HG02885 (cell line): ENCODE measurements around the gene NDUFAF8.

Experiments
- ATAC-seq: cut with Tn5 transposase; IDR thresholded peaks from one replicate; pipeline ENCODE4 v1.9.1; 2021; ENCODE audit warnings: mild to moderate bottlenecking; ENCODE audit not compliant: unreplicated experiment, poor library complexity

The NDUFAF8 gene

DNA sequence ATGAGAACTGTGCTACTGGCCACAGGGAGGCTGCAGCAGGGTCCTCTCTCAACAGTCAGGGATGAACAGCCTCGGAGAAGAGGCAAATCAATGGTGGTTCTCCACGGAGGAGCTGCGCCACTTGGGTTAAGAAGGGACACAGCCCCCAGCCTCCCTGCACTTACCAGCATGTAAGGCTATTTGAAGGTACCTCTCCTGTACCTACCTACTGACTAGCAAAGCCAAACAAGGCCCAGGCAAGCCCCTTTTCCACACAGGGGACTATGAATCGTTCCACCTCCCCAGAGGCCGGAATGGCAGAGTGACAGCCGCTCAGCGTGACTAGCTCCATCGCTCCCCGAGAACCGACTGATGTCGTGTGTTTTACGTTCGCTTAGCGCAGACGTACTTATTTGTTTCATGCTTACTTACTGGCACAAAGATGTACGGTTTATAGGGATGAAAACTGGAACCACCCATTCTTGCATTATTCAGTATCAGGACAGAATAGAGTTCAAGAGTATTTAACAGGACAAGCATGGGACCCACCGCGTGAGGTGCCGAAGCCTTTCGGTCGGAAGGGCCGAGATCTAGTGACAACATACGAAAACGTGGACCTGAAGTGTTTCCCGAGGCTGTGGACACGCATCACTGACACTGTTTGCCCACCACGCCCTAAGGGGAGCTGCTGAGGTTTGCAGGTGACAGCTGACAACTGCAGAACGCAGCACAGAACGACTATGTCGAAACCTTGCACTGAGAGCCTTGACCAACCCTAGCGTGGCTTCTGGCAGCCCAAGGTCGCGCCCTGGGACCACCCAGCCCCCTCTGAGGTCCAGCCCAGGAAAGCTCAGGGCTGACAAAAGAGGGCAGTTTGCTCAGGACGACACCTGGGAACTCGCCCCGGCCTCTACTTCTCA lies 1.3 kb upstream of the NDUFAF8 start:
- no peak for ATAC-seq

DNA sequence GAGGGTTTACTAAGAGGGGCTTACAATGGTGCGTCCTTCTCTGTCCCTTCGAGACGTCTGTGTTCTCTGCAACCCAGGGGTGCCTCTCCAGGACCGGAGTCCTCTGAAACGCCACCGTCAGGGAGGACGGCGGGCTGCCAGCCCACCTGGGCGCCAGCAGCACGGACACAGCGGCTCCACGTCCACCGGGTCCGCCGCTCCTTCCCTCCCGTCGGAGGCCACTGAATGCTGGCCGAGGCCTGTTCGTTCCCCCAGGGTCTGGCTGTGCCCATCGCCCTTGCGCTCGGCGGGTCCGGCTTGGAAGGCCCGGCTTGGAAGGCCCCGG lies 666 bp upstream of the NDUFAF8 start:
- ATAC-seq: peak; percentile 1

DNA sequence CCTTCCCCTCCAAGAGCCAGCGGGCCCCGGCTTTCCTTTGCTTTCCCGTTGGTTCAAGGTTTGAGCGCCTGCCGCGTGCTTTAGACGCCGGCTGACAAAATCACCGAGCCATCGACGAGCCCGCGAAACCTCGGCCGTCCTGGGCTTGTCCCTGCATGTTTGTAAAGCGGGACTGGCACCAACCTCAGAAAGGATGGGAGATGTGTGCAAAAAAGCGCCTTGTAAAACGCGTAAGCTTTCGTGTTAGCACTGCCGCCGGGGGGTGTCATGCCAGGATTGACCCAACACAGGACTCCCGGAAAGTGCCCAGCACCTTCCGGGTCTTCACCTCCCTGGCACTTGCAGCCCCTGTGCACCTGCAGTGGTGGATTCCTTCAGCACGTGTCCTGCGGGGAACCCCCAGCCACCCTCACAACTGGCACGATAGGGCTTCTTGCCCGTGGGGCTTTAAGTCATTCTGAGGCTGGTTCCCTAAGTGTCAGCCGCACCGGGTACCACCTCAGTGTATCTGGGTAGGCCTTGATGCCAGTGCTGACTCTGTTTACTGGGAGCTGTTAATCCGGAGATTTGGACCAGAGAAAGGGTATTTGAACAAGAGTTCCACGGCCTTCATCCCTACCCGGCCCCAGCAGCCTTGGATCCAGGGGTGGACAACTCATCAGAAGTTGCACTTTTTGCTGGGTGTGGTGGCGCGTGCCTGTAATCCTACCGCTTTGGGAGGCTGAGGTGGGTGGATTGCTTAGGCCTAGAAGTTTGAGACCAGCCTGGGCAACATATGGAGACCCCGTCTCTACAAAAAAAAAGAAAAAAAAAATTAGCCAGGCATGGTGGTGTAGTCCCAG lies 817 bp downstream of the NDUFAF8 start:
- ATAC-seq: no peak

DNA sequence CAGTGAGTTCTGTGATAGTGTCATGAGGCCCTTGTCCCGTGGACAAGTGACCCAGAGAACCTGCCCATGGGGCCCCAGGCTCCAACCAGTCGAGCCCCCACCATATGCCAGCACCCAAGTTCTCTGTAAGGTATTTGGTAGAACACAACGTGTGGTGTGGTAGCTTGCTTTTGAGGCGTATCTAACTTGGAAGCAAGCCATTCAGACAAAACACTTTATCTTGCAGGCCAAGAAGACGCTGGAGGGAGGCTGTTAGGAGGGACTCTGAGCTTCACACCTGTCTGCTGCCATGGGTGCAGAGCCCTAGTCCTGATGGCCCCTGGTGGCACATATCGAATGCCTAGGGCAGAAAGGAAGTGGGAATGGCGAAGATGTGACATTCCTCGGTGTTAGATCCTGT lies 1.6 kb downstream of the NDUFAF8 start:
- no peak for ATAC-seq

DNA sequence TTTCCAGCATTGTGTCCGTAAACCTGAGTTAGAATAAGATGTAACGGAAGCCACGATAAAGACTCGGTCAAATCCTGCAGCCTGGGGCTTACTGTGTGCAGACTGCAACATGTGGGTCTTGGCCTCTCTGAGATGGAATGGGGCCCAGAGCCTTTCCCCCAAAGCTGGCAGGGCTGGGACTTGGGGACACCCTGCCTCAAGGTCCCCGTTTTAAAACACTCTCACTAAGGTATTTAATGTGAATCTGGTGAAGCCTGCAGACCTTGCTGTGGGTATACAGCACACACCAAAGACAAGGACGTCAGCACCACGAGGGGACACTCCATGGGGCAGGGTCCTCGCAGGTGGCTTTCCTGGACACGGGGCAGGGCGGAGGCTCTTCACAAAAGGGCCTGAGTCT lies 2.1 kb downstream of the NDUFAF8 start:
- ATAC-seq: no peak

DNA sequence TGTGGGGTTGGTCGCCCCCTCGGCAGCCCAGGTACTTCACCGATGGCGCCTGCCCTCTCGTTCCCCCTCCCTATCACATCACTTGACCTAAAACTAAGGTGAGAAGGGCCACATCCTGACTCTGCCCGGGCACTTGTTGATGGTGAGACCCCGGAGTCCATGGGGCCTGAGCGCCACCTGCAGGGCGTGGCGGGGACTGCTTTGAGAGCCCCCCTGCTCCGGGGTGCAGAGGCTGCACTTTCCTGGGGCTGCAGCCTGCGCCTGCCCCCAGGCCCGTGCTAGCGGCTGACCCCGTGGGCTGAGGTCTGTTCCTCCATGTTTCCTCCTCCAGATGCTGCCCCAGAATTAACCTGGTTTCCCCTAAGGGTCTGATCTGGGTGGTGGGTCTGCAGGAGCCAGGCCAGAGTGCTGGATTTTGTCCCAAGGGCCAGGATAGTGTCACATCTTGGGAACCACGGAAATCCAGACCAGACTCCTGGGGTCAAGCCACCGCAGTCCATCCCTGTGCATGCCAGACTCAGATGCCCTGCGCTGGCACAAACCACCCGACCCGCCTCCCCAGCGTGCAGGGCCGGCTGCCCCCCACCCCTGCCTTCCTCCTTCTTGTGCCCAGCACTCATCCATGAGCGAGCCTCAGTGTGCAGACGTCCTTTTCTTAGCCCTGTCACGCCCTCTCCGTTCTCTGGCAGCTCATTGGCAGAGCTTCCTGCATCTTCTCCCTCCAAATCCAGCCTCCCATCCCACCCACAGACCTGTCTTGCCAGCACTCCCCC lies 2.7 kb downstream of the NDUFAF8 start:
- ATAC-seq: no peak

DNA sequence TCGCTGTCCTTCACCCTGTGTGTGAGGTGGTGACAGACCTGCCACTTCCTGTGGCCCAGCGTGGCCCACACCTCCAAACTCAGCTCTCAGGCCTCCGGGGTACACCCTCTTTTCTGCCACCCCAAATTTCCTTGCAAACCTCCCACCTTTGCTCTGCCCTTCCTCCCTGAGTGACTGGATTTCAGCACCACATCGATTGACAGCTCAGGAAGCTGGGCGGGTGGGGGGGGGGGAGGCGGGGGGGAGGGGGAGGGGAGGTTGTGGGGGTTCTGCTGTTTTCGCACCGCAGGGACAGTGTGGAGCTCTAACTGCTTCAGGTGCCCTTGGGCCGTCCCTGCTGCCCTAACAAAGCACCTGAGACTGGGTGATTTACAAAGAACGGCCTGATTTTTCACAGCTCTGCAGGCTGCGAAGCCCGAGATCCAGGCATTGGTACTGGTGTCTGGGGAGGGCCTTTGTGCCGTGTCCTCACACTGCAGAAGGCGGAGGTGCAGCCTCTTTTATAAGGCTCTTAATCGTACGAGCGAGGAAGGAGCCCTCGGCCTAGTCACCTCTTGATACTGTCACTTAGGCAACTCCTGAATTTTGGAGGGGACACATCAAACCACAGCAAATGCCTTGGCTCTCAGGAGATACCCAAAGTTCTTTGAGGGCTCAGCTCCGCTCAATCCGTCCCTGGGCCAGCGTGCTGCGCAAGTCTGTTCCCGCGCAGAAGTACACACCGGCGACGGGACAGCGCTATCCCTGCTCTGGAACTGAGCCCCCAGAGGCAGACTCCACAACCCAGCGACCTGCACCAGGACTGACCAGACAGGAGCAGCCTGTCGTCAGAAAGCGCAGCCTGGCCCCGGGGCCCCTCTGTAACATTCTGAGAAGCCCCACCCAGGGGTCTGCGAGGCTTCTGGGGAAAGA lies 3.6 kb downstream of the NDUFAF8 start:
- ATAC-seq: no peak

DNA sequence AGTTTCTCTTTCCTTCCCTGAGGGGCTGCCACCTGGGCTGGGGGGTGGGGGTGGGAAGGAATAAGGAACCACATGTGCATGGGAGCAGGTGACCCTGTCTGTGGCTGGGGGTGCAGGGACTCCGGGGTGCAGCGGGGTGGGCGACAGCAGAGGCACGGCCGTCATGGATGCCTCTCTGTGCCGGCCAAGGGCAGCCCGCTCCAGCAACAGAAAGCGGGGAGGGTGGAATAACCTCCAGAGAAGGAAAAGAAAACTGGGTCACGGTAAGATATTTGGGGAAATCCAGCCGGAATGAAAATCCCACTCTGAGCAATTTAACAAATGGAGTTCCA lies 4.2 kb downstream of the NDUFAF8 start:
- ATAC-seq: no peak

DNA sequence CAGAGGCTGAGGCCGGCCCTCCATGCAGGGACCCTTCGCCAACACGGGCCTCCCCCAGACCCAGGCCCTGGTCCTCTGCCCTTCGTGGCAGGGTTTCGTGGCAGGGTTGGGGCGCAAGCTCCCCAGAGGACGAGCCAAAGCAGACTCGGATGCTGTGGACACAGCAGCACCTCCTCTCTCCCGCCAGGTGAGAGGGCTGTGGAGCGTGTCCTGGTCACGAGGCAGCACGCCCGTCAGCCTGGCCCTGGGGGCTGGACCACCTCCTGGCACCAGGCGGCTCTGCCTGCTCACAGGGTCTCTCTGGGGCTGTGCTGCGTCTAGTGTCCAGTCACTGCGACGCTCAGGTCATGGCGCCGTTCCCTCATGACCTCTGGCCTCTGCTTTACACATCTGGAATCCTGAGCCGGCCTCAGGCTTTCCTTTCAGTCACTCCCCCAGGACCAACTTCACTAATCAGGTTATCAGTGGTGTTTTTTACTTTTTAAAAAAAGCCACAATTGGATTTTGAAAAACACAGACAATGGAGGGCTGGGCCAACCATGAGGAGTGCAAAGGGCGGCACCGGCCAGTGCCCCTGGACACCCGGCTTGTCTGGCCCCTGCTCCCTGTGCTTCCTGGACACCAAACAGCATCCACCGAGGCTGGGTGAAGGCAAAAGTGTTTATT lies 5.4 kb downstream of the NDUFAF8 start:
- no peak for ATAC-seq

DNA sequence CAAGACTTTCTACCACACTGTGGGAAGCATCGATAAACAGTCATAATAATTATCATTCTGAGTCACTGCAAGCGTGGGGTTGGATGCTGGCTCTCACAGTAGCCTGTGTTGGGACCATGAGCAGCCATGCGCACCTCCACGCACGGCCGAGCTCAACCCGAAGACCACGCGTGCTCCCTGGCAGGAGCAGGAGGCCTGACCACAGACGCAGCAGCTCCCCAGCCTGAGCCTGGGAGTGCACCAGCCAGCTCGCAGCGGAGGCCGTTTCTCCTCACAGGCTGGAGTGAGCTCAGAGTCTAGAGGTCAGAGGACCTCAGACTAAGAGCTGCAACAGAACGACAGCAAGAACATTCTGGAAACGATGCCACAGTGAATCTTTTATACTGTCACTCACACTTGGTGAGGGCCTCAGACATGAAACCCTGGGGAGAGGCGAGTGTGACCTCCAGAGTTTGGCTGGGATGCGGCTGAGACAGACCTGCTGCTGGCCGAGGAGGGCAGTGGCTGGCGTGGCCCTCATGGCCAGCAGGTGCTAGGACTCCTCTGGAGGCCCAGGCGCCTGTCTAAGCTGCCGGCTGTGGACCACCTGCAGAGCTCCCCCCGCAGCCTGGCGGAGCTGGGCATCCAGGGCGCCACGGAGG lies 6.0 kb downstream of the NDUFAF8 start:
- peak; percentile 50 for ATAC-seq

DNA sequence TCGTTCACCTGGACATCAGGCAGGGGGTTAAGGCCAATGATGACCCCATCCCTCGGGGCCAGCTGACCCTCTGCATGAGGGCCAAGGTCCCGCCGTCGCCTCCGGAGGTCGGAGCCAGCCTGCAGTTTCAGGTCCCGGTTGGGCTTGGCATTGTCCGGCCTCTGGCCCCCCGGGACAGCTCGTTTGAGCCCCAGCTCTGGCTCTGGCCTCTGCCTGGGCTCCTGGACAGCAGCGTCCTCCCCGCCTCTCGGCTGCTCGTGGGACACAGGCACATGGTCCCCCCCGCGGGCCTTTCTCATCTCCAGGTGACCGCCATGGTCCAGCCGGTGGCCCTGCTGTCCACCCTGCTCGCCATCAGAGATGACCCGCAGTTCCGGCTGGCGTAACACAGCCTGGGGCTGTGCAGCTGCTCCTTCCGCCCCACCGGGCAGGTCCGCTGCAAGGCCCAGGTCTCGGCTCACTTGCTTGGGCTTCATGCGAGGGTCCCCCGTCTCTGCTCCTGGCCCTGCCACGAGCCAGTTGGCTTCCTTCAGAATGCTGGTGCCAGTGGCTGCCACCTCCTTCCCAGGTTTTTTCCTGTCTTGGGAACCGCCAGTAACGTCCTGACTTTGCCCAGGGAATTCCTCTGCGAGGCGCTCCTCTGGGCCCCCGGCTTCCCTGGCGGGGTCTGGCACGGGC lies 6.7 kb downstream of the NDUFAF8 start:
- no peak for ATAC-seq

DNA sequence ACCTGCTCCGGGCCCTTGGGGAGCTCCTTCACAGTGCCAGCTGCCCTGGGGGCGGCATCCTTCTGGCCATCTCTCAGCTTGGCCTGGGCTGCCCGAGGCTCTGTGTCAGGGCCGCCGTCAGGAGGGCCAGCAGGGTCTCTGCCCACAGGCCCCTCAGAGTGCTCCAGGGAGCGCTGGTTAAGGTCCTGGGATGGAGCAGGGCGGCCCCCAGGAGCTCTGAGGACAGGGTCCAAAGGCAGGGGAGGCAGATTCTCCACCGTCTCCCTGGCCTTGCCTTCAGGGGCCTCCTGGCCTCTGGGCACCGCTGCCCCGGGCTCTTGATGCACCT lies 7.2 kb downstream of the NDUFAF8 start:
- ATAC-seq: no peak

DNA sequence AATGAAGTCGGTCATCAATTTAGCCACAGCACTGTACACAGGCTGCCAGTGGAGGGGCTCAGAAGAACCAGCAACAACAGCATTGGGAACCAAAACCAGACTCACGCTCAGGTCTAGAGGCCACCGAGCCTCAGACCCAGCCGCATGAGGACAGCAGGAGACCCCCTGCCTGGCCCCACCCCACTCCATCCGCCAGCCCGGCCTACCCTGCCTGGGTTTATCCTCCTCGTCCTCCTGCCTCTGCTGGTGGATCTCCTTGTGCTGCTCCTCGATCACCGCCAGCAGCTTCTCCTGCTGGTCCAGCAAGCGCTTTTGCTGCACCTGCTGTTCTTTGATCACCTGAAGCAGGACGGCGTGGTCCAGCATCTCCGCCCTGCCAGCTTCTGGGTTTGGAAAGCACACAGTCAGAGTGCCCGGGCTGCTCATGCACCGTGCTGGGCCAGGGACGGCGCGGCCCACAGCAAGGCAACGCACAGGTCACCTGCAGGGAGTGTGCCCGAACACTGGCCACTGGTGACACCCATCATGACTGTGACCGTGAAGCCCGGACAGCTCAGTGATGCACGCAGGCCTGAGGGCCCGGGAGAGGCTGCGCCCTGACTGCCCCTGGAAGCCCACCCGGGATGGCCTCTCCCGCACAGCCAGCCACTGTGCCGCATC lies 7.7 kb downstream of the NDUFAF8 start:
- no peak for ATAC-seq

DNA sequence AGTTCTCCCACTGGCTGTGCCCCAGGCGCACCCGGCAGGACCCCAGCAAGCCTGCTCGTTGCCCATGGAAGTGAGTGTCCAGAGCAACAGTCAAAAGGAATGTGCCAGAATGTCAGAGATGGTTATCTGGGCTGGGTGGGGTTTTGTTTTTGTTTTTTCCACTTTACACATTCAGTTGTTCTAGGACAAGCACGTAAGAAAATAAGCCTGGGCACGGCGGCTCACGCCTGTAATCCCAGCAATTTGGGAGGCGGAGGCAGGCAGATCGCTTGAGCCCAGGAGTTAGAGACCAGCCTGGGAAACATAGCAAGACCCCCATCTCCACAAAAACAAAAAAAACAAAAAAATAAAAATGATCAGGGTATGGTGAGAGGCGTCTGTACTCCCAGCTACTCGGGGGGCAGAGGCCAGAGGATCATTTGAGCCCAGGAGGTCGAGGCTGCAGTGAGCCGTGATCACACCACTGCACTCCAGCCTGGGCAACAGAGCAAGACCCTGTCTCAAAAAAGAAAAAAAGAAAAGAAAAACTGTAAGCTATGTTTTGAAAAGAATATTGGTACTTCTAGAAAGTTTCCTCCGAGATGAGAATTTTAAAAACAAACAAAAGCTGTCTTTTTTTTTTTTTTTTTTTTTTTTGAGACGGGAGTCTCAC lies 8.3 kb downstream of the NDUFAF8 start:
- ATAC-seq: no peak

DNA sequence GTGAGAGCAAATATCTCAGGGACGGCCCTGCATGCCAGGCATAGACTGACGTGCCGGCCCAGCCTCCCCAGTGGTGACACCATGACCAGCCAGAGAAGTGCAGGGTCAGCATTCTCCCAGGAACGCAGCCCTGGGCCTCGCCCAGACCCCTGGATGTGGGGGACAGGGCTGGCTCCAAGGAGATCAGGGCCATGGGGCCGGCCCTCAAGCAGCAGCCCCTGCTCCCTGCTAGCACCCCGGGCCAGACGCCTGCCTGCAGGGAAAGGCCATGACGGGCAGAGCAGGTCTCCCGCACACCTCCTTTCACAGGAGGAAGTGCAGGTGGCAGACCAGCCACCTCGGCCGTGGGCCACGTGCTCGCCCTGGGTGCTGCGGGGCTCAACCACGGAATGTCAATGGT lies 9.5 kb downstream of the NDUFAF8 start:
- ATAC-seq: no peak

DNA sequence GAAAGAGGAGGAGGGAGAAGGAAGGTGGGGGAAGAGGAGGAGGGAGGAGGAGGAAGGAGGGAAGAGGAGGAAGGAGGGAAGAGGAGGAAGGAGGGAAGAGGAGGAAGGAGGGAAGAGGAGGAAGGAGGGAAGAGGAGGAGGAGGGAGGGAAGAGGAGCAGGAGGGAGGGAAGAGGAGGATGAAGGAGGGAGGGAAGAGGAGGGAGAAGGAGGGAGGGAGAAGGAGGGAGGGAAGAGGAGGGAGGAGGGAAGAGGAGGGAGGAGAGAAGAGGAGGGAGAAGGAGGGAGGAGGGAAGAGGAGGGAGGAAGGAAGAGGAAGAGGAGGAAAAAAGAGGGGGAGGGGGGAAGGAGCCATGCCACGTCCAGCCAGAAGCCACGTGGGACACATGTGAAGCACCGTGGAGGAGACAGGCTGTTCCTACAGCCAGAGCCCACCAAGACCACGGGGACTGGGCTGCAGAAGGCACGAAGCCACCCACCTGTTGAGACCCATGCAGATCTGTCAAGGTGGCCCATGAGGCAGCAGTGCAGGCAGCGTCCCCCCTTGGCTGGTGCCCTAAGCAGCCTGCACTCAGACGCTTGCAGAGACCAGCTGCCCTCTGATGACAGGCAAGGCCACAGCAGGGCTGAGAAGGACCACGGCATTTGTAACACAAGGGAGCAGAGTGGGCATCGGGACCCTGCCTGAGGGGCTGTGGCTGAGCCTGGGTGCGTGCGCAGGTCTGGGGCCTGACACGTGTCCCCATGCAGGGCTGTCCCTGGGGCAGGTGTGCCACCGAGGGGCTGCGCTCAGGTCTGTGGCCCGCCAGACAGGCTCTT lies 10.3 kb downstream of the NDUFAF8 start:
- ATAC-seq: no peak
